ENCODE measurements around the gene CGB1. TPM values are rescaled to one million over a fixed set of nuclear protein-coding genes. Genes with fewer than 3 reads are reported as not detected.

CGB1 gene
- total and polyA plus RNA-seq, 2 donors from 2014 or later: not detected

DNA sequence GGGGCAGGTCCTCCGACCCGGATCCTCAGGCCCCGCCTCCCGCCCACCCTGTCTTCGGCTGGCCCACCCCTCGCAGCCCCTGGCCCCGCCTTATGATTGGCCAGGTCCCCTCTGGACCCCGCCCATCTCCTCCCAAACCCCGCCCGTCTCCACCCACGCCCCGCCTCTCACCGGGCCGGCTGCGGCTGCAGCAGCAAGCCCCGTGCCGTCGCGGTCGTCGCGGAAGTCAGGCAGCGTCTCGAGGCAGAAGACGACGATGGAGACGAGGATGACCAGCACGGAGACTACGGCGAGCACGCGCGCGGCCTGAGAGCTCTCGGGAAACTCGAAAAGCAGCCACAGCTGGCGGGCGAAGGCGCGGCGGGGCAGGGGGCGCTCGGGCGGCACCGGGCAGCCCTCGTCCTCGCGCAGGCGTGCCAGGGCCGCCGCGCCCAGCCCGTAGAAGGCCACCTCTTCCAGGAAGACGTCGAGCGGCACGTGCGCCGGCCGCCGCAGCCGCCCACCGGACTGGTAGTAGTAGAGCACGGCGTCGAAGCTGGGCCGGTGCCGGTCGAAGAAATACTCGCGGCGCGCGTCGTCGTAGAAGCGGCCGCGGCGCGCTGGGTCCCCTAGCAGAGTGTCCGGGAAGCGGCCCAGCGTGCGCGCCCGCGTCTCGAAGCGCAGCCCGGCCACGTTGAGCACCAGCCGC lies 35.3 kb upstream of the CGB1 start:
- DNase-seq: peak in 4 of 5 donors; percentile 53 to 84 (median 68)
- Histone ChIP-seq H3K4me3 (ENCODE audit: low read length in 3 of 3) (no peak overlapping the region), H3K9ac (ENCODE audit: low read length in 3 of 3) (no peak overlapping the region), H3K9me3 (ENCODE audit: control insufficient read depth in 2 of 3, insufficient read depth in 1 of 3, low read length in 3 of 3) (no peaks in the 10 kb centered on the region), H3K4me1 (ENCODE audit: control insufficient read depth in 2 of 3, insufficient read depth in 2 of 3, low read depth in 1 of 3, low read length in 3 of 3) (no peaks in the 10 kb centered on the region), H3K36me3 (ENCODE audit: control insufficient read depth in 2 of 3, insufficient read depth in 3 of 3, low read length in 3 of 3) (no peaks in the 10 kb centered on the region), H3K27ac (ENCODE audit: low read depth in 2 of 2, low read length in 2 of 2) (no peak overlapping the region), H3K27me3 (ENCODE audit: control insufficient read depth, insufficient read depth, low read length) (peaks cover 10% of the 10 kb centered on the region)
- no peak for FAIRE-seq
- intact Hi-C loops (cut with DNase I): no loop called here
- TF ChIP-seq, protein P1, sequence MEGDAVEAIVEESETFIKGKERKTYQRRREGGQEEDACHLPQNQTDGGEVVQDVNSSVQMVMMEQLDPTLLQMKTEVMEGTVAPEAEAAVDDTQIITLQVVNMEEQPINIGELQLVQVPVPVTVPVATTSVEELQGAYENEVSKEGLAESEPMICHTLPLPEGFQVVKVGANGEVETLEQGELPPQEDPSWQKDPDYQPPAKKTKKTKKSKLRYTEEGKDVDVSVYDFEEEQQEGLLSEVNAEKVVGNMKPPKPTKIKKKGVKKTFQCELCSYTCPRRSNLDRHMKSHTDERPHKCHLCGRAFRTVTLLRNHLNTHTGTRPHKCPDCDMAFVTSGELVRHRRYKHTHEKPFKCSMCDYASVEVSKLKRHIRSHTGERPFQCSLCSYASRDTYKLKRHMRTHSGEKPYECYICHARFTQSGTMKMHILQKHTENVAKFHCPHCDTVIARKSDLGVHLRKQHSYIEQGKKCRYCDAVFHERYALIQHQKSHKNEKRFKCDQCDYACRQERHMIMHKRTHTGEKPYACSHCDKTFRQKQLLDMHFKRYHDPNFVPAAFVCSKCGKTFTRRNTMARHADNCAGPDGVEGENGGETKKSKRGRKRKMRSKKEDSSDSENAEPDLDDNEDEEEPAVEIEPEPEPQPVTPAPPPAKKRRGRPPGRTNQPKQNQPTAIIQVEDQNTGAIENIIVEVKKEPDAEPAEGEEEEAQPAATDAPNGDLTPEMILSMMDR (IDR thresholded peaks at IDR 0.05; ENCODE audit: borderline replicate concordance, extremely low read depth, insufficient read depth): no peak

DNA sequence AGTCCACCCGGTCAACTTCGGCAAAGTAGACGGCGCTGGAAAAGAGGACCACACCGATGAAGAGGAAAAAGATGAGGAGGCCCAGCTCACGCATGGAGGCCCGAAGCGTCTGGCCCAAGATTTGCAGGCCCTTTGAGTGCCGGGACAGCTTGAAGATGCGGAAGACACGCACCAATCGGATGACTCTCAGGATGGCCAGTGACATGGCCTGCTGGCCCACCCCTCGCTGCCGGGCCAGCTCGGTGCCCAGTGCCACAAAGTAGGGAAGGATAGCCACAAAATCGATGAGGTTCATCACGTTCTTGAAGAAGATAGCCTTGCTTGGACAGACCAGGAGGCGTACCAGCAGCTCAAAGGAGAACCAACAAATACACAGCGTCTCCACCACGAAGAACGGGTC lies 33.7 kb upstream of the CGB1 start:
- TF ChIP-seq, protein P1 (IDR thresholded peaks at IDR 0.05; ENCODE audit: borderline replicate concordance, extremely low read depth, insufficient read depth): no peak
- no peak for DNase-seq

DNA sequence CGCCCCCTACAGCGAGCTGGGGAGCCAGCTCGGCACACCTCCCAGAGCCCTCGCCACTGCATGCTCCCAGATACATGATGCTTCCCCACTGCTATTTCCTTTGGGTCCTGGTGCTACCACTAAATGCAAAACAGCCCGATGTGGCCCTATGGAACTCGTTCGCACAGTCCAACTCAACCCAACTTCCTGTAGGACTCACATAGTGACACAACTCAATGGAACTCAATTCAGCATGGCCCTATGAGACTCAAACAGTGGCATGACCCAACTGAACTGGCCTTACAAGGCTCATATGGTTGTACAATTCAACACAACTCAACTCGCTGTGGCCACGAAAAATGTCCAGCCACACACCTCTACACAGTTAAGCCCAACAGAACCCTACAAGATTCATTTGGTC lies 32.3 kb upstream of the CGB1 start:
- H3K4me3 ChIP-seq (ENCODE audit: low read length in 3 of 3): peak overlapping the region in 1 of 3 donors; percentile 2
- H3K27me3 ChIP-seq (ENCODE audit: control insufficient read depth, insufficient read depth, low read length): peaks cover 10% of the 10 kb centered on the region
- H3K27ac ChIP-seq (ENCODE audit: low read depth in 2 of 2, low read length in 2 of 2): no peak overlapping the region
- no peak for FAIRE-seq
- TF ChIP-seq, protein P1 (IDR thresholded peaks at IDR 0.05; ENCODE audit: borderline replicate concordance, extremely low read depth, insufficient read depth): no peak
- no peaks in the 10 kb centered on the region for H3K9me3 ChIP-seq (ENCODE audit: control insufficient read depth in 2 of 3, insufficient read depth in 1 of 3, low read length in 3 of 3)
- no peak for DNase-seq
- intact Hi-C loops (cut with DNase I): no loop called here
- H3K36me3 ChIP-seq (ENCODE audit: control insufficient read depth in 2 of 3, insufficient read depth in 3 of 3, low read length in 3 of 3): no peaks in the 10 kb centered on the region
- no peak overlapping the region for H3K9ac ChIP-seq (ENCODE audit: low read length in 3 of 3)
- H3K4me1 ChIP-seq (ENCODE audit: control insufficient read depth in 2 of 3, insufficient read depth in 2 of 3, low read depth in 1 of 3, low read length in 3 of 3): no peaks in the 10 kb centered on the region

More for the DNA sequence above, 33.7 kb upstream of the CGB1 start:
- Histone ChIP-seq H3K27me3 (ENCODE audit: control insufficient read depth, insufficient read depth, low read length) (peaks cover 11% of the 10 kb centered on the region), H3K4me3 (ENCODE audit: low read length in 3 of 3) (no peak overlapping the region), H3K4me1 (ENCODE audit: control insufficient read depth in 2 of 3, insufficient read depth in 2 of 3, low read depth in 1 of 3, low read length in 3 of 3) (no peaks in the 10 kb centered on the region), H3K9ac (ENCODE audit: low read length in 3 of 3) (no peak overlapping the region), H3K9me3 (ENCODE audit: control insufficient read depth in 2 of 3, insufficient read depth in 1 of 3, low read length in 3 of 3) (no peaks in the 10 kb centered on the region), H3K27ac (ENCODE audit: low read depth in 2 of 2, low read length in 2 of 2) (no peak overlapping the region), H3K36me3 (ENCODE audit: control insufficient read depth in 2 of 3, insufficient read depth in 3 of 3, low read length in 3 of 3) (no peaks in the 10 kb centered on the region)
- no peak for FAIRE-seq
- intact Hi-C loops (cut with DNase I): no loop called here

Data from kidney (tissue), 14 donors.